Thyroid gland (tissue), 4 donors: ENCODE data around the gene CILP.

ENCODE experiments used
- POLR2A ChIP-seq, 2 donors: fragments of 450-650 bp; IDR thresholded peaks; one replicate each; pipeline ENCODE4 v1.6.1; 2017; ENCODE audit warnings: antibody characterized with exemption in 2 of 2, mild to moderate bottlenecking in 2 of 2, moderate library complexity in 1 of 2
- TF ChIP-seq, protein P1 (sequence below), 6 experiments: fragments of 200-600 bp in 3 of 6; fragments of 450-650 bp in 3 of 6; sonication (generic) in 3 of 6; IDR thresholded peaks; one replicate each; pipeline ENCODE4 v1.5.1; 2016 to 2019; ENCODE audit warnings: antibody characterized with exemption in 6 of 6, mild to moderate bottlenecking in 2 of 6, inconsistent platforms in 1 of 6, moderate library complexity in 1 of 6

GRCh38 chr15:65245096-65245856, 34.0 kb upstream of the CILP start:
- TF ChIP-seq, protein P1, sequence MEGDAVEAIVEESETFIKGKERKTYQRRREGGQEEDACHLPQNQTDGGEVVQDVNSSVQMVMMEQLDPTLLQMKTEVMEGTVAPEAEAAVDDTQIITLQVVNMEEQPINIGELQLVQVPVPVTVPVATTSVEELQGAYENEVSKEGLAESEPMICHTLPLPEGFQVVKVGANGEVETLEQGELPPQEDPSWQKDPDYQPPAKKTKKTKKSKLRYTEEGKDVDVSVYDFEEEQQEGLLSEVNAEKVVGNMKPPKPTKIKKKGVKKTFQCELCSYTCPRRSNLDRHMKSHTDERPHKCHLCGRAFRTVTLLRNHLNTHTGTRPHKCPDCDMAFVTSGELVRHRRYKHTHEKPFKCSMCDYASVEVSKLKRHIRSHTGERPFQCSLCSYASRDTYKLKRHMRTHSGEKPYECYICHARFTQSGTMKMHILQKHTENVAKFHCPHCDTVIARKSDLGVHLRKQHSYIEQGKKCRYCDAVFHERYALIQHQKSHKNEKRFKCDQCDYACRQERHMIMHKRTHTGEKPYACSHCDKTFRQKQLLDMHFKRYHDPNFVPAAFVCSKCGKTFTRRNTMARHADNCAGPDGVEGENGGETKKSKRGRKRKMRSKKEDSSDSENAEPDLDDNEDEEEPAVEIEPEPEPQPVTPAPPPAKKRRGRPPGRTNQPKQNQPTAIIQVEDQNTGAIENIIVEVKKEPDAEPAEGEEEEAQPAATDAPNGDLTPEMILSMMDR (IDR thresholded peaks at IDR 0.05), result no peak
- TF ChIP-seq POLR2A (IDR thresholded peaks at IDR 0.05), result no peak
